GM04504 (cell line): ENCODE data around the gene SERPINI1.

ENCODE experiments used
- DNase-seq: peaks from one replicate; pipeline ENCODE4 v3.0.0-alpha.2; 2012; ENCODE audit warnings: low read depth

The SERPINI1 gene, protein sequence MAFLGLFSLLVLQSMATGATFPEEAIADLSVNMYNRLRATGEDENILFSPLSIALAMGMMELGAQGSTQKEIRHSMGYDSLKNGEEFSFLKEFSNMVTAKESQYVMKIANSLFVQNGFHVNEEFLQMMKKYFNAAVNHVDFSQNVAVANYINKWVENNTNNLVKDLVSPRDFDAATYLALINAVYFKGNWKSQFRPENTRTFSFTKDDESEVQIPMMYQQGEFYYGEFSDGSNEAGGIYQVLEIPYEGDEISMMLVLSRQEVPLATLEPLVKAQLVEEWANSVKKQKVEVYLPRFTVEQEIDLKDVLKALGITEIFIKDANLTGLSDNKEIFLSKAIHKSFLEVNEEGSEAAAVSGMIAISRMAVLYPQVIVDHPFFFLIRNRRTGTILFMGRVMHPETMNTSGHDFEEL

DNA sequence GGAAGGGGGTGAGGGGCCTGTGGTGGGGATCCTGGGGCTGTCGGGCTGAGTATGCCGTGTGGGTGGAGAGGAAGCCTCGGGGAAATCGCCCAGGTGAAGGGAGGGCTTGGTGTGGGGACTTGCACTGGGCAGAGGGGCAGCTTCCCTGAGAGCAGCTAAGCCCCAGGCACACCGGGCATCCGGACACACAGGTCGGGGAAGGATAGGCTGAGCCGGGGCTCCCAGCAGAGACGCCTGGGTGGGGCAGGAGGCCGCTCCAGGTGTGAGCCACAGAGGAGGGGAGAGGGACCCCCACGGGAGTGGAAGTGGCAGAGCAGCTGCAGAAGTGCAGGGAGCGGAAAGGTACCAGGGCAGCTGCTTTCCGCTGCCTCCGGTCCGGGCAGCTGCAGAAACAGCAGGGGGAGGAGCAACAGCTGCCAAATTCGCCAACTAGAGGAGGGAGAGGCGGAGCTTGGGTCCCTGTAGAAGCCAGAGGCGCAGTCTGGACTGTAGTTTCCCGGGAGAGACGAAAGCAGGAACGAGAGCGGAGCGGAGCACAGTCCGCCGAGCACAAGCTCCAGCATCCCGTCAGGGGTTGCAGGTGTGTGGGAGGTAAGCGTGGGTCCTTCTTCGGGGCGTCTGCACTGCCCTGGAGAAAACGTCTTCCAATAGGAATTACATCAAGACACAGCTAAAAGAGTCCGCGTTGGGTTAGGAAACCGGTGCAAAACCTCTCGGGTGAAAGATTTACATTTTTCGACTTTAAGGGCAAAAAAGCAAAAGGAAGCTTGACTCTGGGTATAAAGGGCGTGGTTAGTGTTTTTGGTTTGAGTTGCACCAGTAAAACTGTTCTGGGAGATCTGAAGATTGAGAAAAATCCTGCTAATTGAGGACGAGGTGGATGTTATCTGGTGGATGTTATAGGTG is at the start of gene SERPINI1:
Gene SERPINI1, plus strand, starts transcription at position 489 of the 906 bp plus-strand sequence. CDS start 53,408 bp downstream, outside the sequence.
- DNase-seq, result peak; percentile 71

DNA sequence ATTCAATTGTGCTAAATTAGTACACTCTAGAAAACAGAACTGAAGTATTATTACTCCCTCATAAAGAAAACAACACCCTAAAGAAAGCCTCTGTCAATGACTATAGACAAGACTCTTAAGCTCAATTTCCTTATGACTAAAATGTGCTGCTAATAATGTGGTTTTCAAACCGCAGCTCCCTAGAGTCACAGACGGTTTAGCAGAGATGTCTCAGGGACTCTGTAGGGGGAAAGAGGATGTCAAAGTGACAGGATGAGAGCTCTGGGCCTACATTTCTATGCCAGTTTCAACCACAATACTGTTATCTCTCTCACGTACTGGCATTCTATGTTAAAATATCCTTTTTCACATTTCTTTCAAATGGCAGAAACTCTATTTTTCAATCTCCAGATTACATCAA is 44.2 kb upstream of the SERPINI1 start:
- no peak for DNase-seq

DNA sequence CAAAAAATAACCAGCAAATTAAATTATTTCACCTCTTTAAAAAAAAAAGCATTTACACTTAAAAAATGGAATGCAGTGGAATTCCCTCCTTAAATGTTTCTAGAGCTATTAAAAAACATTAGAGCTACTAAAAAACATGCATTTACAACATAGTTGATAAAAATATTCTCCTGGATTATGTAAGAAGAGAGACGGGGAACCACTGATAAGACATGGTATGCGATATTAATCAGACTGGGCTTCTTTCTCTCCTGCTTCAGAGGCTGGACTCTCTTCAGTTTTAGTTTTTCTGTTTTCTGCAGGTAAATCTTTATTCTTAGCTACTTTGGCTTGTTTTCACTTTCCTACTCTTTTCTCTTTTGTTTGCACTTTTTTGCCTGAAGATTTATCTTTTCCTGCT is 41.4 kb upstream of the SERPINI1 start:
- no peak for DNase-seq

DNA sequence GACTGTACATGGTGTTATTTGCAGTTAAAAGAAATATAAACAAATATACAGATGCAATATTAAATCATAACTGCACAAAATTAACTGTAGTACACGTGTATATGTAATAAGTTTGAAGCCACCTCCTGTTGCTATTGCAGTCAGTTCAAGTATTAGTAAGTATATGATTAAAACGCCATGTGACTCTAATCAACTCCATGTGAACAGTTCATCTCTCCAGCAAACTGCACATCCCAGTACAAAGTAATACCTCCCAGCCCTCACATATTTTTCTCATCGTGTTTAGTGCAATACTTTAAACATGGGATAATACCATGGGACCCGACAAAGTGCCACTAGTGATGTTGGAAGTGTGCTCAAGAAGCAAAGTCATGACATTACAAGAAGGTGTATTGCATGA is 35.5 kb upstream of the SERPINI1 start:
- no peak for DNase-seq

DNA sequence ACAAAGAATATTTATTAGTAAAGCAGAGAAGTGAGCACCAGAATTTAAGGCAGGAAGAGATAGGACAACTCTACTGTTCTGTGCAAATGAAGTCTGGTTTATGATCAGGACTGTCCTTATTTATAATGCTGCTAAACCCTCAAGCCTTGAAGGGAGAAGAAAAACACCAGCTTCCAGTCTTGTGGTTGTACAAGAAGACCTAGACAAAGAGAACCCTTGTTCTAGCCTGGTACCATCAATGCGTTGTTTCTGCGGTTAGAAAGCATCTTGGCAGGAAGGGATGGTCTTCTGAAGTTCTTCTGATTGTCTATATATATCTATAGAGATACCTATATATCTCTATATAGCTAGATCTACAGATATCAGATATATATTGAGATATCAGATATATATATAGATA is 34.6 kb upstream of the SERPINI1 start:
- DNase-seq, result no peak

DNA sequence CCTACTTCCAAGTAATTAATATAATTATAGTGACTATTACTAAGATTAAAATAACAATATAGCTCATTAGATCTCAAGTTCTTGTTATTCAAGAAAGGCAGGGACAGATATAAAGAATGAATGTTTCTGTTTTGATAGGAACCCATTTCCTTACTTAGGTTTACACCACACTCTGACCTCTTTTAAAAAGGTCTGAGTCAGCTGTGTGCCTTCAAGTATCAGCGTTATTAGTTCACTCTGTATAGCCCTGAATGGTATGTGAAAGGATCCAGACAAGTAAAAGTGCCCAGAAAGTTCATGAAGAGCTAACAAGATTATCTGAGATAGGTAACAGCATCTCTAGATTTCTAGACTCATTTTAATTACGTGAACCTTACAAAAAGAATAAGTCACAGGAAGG is 29.7 kb upstream of the SERPINI1 start:
- no peak for DNase-seq

DNA sequence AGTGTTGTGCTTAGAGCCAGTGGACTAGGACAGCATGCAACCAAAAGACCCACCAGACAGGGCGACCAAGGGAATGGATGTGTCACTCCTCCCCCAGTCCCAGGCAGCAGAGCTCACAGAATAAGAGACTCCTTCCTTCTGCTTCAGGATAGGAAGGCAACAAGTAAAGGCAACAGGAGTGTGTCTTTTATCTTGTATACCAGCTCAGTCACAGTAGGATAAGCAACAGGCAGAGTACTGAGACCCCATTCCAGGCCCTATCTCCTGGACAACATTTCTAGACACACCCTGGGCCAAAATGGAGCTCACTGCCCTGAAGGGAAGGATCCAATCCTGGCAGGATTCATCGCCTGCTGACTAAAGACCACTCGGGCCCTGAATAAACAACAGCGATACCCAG is 25.8 kb upstream of the SERPINI1 start:
- DNase-seq, result no peak

DNA sequence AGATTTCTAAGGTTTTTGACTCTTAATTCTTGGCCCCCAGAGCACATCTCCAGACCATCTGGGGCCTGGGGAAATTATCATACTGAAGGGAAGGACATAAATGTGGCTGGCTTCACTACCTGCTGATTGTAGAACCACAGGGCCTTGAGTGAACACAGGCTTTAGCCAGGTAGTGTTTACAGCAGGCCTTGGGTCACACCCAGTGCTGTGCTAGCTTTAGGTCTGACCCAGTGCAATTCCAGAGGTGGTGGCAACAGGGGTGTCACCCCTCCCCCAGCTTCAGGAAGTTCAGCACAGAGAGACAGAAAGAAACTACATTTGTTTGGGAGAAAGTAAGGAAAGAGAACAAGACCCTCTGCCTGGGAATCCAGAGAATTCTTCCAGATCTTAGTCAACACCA is 25.0 kb upstream of the SERPINI1 start:
- no peak for DNase-seq

DNA sequence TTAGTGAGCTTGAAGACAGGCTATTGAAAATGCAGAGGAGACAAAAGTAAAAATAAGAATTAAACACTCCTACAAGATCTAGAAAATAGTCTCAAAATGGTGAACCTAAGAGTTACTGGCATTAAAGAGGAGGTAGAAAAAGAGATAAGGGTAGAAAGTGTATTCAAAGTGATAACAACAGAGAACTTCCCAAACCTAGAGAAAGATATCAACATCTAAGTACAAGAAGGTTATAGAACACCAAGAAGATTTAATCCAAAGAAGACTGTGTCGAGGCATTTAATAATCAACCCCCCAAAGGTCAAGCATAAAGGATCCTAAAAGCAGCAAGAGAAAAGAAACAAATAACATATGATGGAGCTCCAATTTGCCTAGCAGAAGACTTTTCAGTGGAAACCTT is 24.1 kb upstream of the SERPINI1 start:
- no peak for DNase-seq

DNA sequence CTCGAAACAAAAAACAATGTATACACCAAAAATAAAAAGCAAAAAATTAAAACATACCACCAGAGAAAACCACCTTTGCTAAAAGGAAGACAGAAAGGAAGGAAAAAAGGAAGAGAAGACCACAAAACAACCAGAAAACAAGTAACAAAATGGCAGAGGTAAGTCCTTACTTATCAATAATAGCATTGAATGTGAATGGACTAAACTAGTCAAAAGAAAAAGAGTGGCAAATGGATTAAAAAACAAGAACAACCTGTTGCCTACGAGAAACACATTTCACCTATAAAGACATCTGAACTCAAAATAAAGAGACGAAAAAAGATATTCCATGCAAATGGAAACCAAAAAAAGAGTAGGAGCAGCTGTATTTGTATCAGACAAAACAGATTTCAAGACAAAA is 23.1 kb upstream of the SERPINI1 start:
- DNase-seq, result no peak

DNA sequence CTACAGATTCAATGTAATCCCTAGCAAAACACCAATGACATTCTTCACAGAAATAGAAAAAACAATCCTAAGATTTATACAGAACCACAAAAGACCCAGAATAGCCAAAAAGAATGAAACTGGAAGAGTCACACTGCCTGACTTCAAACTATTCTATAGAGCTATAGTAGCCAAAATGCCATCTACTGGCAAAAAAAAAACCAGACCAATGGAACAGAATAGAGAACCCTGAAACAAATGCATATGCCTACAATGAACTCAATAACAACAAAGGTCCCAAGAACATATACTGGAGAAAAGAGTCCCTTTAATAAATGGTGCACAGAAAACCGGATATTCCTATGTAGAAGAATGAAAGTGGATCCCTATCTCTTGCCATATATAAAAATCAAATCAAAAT is 20.6 kb upstream of the SERPINI1 start:
- DNase-seq, result no peak

DNA sequence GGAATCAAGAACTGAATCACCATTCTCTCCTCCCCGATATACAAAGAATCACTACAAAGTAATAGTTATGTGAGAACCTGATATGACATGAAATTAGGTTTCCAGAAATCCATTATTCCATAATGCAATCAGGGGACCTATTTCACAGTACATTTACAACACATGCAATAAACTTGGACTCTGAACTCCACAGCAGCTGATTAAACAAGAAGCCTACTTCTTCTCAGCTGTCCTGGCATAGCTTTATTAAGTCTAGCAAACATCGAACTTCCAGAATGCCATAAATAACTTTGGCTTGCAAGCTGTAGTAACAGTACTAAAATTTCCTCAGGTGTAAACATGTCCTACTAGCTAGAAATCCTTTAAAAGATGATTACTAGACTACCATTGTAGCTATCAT is 18.6 kb upstream of the SERPINI1 start:
- no peak for DNase-seq

DNA sequence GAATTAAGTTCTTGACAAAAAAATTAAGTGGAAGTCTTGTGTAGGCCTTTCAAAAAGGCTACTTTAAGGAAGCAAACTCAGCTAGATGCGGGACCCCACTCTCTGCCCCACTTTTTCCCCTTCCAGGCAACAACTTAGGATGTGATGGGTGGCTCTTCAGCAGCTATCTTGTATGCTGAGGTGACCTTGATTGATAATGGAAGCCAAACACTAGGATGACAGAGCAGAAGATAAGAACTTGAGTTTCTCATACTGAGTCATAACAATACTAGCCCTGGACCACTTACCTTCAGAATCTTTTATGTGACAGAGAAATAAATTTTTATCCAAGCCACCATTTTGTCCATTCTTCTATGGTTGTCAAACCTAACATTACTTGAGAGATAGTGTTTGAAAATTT is 16.9 kb upstream of the SERPINI1 start:
- no peak for DNase-seq

DNA sequence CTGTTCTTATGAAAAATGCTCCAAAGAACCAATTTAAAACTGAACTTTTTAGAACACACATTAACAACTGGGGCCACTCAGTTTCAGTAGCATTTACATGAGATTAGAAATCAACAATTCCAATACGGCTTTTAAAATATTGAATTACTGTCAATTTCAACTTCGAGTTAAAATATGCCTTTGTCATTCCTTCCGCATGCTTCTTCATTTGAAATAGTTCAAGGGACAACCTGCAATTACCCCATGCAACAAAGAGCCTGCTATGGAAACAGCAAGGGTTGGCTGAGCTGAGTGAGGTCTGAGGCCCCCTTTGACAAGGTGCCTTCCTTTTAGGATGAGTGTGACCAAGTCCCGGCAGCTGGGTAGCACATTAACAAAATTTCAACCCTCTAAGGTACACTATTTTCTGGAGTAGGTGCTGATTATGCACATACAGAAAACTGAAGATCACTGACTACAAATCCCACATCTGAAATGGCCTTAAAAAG is 12.5 kb upstream of the SERPINI1 start:
- DNase-seq, result no peak

DNA sequence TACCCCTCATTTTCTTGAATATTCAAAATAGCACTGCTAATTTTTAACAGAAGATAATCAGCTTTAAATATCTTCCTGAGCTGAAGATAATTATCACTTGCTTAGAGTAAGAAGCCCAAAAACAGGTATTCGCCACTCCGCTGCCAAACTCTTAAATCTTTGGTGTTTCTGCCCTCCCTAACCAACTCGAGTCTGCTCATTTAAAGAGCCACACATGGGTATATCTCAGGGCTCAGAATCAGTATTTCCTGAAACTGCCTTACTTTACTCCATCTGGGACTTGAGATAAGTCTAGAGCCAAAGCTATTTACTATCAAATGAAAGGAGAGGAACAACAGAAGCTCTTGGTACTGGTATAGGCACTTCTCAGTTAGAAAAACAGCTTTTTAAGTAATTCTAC is 11.6 kb upstream of the SERPINI1 start:
- no peak for DNase-seq

DNA sequence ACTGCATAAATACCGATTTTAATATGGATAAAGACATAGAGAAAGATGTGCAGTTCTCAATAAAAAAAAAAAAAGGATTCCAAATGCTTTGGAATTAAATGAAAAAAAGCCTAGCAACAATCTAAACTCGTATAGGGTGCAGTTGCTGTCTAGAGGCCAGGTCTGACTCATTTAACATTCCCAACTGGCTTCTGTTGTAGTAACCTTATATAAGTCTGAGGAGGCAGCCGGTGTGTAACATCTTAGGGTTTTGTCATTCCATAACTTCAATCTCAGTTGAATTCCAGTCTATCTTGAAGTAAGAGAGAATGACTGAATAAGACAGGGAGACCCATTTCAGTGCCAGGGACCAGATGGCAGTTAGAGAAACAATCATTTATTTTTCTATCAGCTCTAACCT is 7.3 kb upstream of the SERPINI1 start:
- DNase-seq, result peak; percentile 34

DNA sequence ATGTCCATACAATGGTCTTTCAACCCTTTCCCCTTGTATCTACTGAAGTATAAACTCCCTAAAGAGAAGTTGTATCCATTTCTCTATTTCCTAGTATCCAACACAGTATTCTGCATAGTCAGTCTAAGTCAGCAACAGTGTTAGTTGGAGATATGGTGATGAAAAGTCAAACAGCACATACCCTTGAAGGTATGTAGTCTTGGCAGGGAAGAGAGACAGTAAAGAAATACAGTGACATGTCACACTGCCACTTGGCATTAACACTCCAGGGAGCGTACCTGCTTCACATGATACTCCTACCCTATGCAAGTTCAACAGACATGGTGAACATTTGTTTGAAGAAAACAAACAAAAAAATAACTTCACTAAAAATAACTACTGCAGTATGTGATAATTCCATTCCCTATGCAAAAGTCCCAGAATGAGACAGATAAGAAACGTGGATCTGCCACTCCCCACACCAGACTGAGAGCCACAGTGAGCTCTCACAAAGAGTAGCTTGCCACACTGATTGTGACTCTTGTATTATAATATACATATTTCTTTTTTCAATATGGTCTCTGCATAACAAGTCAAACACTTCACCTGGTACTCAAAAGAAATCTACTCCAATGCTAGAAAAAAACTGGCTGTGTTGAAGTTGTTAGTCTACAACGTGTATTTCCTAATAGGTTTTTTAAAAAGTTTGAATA is 6.7 kb upstream of the SERPINI1 start:
- DNase-seq, result no peak

DNA sequence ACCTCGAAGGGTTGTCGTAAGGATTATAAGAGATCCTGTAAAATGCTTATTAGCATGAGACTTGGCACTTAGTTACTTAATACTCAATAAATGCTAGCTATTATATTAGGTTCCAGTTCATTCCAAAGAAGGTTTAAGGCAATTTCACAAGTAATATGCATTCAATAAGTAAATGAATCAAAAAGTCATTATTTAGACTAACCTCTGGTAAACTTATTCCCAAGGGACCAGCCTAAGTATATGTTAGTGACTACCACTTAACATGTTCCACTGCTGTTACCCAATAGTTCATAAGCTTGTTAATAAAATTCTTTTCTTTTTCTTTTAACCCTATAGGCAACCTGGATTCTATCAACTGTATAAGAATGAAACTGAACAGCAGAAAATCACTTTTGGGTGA is 5.9 kb upstream of the SERPINI1 start:
- DNase-seq, result no peak

DNA sequence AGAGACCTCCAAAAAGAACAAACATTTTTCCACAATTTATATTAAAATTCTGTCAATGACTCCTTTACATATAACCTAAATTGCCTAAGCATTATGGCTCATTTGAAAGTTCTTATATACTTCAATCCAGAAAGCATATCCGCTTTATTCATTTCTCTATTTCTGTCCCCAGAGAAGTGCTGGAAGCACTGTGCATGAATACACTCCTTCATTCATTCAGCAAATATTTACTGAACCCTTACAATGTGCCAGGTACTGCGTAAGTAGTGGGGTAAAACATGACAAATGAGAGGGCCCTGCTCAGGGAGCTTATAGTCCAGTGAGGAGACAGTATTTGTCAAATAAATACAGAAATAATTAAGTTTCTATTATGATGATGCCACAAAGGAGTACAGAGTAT is 4.1 kb upstream of the SERPINI1 start:
- no peak for DNase-seq

DNA sequence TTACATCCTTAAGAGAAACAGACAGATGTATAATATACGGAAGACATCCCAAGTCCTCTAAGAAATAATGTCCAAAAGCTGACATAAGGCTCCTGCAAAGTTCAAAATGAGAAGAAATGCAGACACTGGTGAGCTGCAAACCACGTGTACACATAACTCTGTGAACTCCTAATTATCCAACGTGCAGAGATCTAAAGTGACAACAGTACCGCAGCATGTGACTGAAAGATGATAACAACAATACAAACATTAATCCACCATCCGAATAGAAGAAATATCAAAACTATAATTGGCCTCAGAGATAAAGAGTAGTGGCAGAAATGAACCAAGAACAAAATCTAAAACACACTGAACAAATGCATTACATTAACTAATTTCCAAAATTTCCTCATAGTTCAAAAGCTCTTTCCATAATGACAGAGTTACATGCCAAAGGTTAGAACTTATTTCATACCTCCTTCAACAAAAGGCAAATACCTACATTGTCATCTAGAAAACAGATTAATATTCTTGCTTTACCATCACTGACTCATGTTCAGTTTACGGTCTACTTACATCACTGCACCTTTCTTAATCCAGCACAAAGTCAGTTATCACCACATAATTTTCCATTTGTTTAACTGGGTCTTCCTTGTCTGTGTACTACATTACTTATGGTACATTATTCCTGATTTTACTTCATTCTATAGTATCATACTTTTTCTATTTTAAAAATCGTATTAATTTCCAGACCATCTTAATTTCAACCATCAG is 3.0 kb upstream of the SERPINI1 start:
- no peak for DNase-seq

DNA sequence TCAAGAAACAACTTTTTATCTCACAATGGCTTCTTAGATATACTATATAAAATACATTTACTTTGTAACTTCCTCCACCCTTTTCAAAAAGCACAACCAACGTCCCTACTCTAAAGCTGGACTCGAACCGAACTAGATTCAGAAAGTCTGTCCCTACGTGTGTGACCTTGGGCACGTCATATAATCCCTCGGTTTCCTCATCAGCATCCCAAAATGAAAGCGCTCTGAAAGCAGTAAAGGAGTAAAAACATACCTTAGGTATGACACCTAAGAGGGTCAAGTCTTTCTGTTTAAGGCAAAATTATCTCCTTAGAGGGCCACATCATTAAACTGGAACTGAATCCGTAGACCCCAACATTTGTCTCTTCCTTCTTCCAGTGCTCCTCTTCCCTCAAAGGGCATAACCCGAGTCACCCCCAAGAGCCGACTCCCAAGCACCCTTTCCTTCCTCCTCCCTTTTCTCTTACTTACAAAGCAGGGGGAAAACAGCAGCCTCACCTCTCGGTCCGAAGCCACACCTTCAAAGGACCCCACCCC is 1.5 kb upstream of the SERPINI1 start:
- no peak for DNase-seq
